ENCODE results near the gene FAM98B. TPM values are rescaled to one million over a fixed set of nuclear protein-coding genes. Genes with fewer than 3 reads are reported as not detected.

The FAM98B gene
- total and polyA plus RNA-seq, 2 donors (not counting 1 experiment from before 2014, with no cell fraction given): 1.4 to 21.5 TPM

DNA sequence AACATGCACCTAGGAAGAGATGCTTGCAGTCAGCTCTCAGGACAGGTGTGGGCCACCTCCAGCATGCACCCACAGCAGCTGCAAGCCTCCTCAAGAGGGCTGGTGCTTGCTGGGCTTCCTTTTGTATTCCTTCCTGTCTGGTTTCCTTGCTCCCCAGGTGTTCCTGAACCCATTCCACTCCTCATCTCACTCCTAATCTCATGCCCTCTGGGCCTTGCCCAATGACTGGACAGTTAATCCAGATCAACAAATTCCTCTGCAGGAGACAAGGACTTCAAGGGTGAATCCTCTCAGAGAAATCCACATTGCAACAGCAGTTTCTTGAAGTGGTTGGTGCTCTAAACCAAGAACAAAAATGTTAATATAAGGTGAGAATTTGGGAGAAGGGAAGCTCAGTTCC lies 80.0 kb downstream of the FAM98B start:
- ChIA-PET CTCF (interaction anchor here (0.8 to 1.8 kb wide), 3 partner anchors 52 to 157 kb away, joined by 3 to 6 read pairs (median 3); no protein-coding TSS in a partner anchor), POLR2A (no interaction called here)
- H2AFZ ChIP-seq (ENCODE audit: insufficient read depth, low read depth, low read length, poor library complexity, severe bottlenecking): no peak overlapping the region
- Mint-ChIP-seq H3K27me3 (no peaks in the 10 kb centered on the region), H3K9me3 (ENCODE audit: insufficient read depth) (no peaks in the 10 kb centered on the region), H3K4me3 (no peak overlapping the region), H3K4me1 (peaks cover 27% of the 10 kb centered on the region), H3K27ac (no peak overlapping the region)
- H3K36me3 ChIP-seq (replicated peaks in 1 of 2; ENCODE audit: control extremely low read depth in 1 of 2, control insufficient read depth in 1 of 2, extremely low read depth in 1 of 2, insufficient read depth in 2 of 2, low read length in 1 of 2): peaks cover 1 to 23% of the 10 kb centered on the region in 2 experiments
- H3K4me3 ChIP-seq (ENCODE audit: control extremely low read depth in 1 of 5, extremely low read depth in 1 of 5, insufficient read depth in 1 of 5, low read depth in 2 of 5, low read length in 4 of 5): no peak overlapping the region
- no peak overlapping the region for H3K9ac ChIP-seq (ENCODE audit: low read length)
- peaks cover 81% of the 10 kb centered on the region for H3K79me2 ChIP-seq (ENCODE audit: control insufficient read depth, insufficient read depth, low read length)
- H3K9me3 ChIP-seq (ENCODE audit: control extremely low read depth in 1 of 3, control insufficient read depth in 2 of 3, insufficient read depth in 1 of 3, low read length in 2 of 3): no peaks in the 10 kb centered on the region
- intact Hi-C loops (cut with micrococcal nuclease): no loop called here
- TF ChIP-seq, protein P1, sequence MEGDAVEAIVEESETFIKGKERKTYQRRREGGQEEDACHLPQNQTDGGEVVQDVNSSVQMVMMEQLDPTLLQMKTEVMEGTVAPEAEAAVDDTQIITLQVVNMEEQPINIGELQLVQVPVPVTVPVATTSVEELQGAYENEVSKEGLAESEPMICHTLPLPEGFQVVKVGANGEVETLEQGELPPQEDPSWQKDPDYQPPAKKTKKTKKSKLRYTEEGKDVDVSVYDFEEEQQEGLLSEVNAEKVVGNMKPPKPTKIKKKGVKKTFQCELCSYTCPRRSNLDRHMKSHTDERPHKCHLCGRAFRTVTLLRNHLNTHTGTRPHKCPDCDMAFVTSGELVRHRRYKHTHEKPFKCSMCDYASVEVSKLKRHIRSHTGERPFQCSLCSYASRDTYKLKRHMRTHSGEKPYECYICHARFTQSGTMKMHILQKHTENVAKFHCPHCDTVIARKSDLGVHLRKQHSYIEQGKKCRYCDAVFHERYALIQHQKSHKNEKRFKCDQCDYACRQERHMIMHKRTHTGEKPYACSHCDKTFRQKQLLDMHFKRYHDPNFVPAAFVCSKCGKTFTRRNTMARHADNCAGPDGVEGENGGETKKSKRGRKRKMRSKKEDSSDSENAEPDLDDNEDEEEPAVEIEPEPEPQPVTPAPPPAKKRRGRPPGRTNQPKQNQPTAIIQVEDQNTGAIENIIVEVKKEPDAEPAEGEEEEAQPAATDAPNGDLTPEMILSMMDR (IDR thresholded peaks at IDR 0.05): no peak
- TF ChIP-seq EZH2 (IDR thresholded peaks at IDR 0.05; ENCODE audit: borderline replicate concordance, insufficient read depth, low read depth, low read length, poor library complexity, severe bottlenecking): no peak
- H3K4me2 ChIP-seq (replicated peaks; ENCODE audit: low read depth, low read length, poor library complexity, severe bottlenecking): no peak overlapping the region
- H3K27me3 ChIP-seq (replicated peaks in 1 of 4; ENCODE audit: control extremely low read depth in 1 of 4, control insufficient read depth in 3 of 4, insufficient read depth in 4 of 4, low read length in 3 of 4): no peaks in the 10 kb centered on the region
- ATAC-seq (ENCODE audit: low read depth) (no peak), DNase-seq (no peak)
- H4K20me1 ChIP-seq (ENCODE audit: control insufficient read depth, insufficient read depth, low read length, poor library complexity, severe bottlenecking): peaks cover 49% of the 10 kb centered on the region
- no peak overlapping the region for H3K27ac ChIP-seq (ENCODE audit: low read length in 2 of 2)
- H3K4me1 ChIP-seq (ENCODE audit: control insufficient read depth in 2 of 2, insufficient read depth in 2 of 2, low read length in 2 of 2): peaks cover 0 to 3% of the 10 kb centered on the region in 2 donors

DNA sequence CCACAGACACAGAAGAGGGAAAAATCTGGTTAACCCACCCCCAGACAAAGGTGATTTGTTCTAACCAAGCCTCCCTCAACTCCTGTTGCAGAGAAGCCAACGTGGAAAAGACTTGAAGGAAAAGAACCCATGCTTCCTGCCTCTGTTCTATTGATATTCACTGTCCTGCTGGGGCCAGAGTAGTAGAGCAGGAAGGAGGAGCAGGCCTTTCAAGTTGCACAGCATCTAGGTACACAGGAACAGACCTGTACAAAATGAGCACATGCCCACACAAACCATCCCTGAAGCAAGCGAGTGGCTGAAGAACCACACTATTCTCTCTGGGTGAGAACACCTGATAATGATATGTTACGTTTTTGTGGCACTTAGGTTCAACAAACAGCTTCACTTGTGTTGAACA lies 80.8 kb downstream of the FAM98B start:
- intact Hi-C loops (cut with micrococcal nuclease): no loop called here
- no peak overlapping the region for H3K27ac Mint-ChIP-seq

More for the DNA sequence above, 80.8 kb downstream of the FAM98B start:
- no peak overlapping the region for H3K4me2 ChIP-seq (replicated peaks; ENCODE audit: low read depth, low read length, poor library complexity, severe bottlenecking)
- Mint-ChIP-seq H3K9me3 (ENCODE audit: insufficient read depth) (no peaks in the 10 kb centered on the region), H3K4me1 (peaks cover 31% of the 10 kb centered on the region), H3K27me3 (no peaks in the 10 kb centered on the region), H3K4me3 (no peak overlapping the region)
- POLR2A ChIA-PET: no interaction called here
- no peak for ATAC-seq (ENCODE audit: low read depth)
- peaks cover 0 to 3% of the 10 kb centered on the region in 2 donors for H3K4me1 ChIP-seq (ENCODE audit: control insufficient read depth in 2 of 2, insufficient read depth in 2 of 2, low read length in 2 of 2)
- no peak overlapping the region for H3K4me3 ChIP-seq (ENCODE audit: control extremely low read depth in 1 of 5, extremely low read depth in 1 of 5, insufficient read depth in 1 of 5, low read depth in 2 of 5, low read length in 4 of 5)
- peaks cover 81% of the 10 kb centered on the region for H3K79me2 ChIP-seq (ENCODE audit: control insufficient read depth, insufficient read depth, low read length)
- no peak for DNase-seq
- WGBS (ENCODE audit: insufficient coverage): 100% methylated on average over 1 of the region's 3 CpGs
- no peaks in the 10 kb centered on the region for H3K9me3 ChIP-seq (ENCODE audit: control extremely low read depth in 1 of 3, control insufficient read depth in 2 of 3, insufficient read depth in 1 of 3, low read length in 2 of 3)
- CTCF ChIA-PET: interaction anchor here (1.1 to 1.8 kb wide), 2 partner anchors 94 to 156 kb away, joined by 3 to 6 read pairs; no protein-coding TSS in a partner anchor
- no peak overlapping the region for H3K27ac ChIP-seq (ENCODE audit: low read length in 2 of 2)
- TF ChIP-seq, protein P1 (IDR thresholded peaks at IDR 0.05): no peak
- TF ChIP-seq EZH2 (IDR thresholded peaks at IDR 0.05; ENCODE audit: borderline replicate concordance, insufficient read depth, low read depth, low read length, poor library complexity, severe bottlenecking): no peak
- H3K36me3 ChIP-seq (replicated peaks in 1 of 2; ENCODE audit: control extremely low read depth in 1 of 2, control insufficient read depth in 1 of 2, extremely low read depth in 1 of 2, insufficient read depth in 2 of 2, low read length in 1 of 2): peaks cover 1 to 25% of the 10 kb centered on the region in 2 experiments
- H2AFZ ChIP-seq (ENCODE audit: insufficient read depth, low read depth, low read length, poor library complexity, severe bottlenecking): no peak overlapping the region
- no peak overlapping the region for H3K9ac ChIP-seq (ENCODE audit: low read length)
- H3K27me3 ChIP-seq (replicated peaks in 1 of 4; ENCODE audit: control extremely low read depth in 1 of 4, control insufficient read depth in 3 of 4, insufficient read depth in 4 of 4, low read length in 3 of 4): no peaks in the 10 kb centered on the region
- H4K20me1 ChIP-seq (ENCODE audit: control insufficient read depth, insufficient read depth, low read length, poor library complexity, severe bottlenecking): peaks cover 46% of the 10 kb centered on the region

Measured in B cell (primary cell).